Ectodermal cell (in vitro differentiated cells): ENCODE results near the gene NBAS. TPM values are rescaled to one million over a fixed set of nuclear protein-coding genes. Genes with fewer than 3 reads are reported as not detected.
A peak's percentile ranks its signal among the peaks of the same experiment; 100 is the strongest.

Experiments used
- H3K27ac ChIP-seq: 2 replicates; pipeline ENCODE4 v1.7.0; 2013; ENCODE audit warnings: mild to moderate bottlenecking, low read depth, low read length; ENCODE audit not compliant: insufficient read depth, poor library complexity, severe bottlenecking
- H3K27me3 ChIP-seq: 2 replicates; pipeline ENCODE4 v1.7.0; 2013; ENCODE audit warnings: mild to moderate bottlenecking, low read length; ENCODE audit not compliant: insufficient read depth, control insufficient read depth, poor library complexity, severe bottlenecking
- H3K36me3 ChIP-seq: one replicate; pipeline ENCODE4 v1.7.0; 2013; ENCODE audit warnings: low read length; ENCODE audit not compliant: control insufficient read depth, insufficient read depth
- H3K4me1 ChIP-seq: one replicate; pipeline ENCODE4 v1.7.0; 2013; ENCODE audit warnings: low read length; ENCODE audit not compliant: control insufficient read depth, insufficient read depth
- H3K4me3 ChIP-seq: 2 replicates; pipeline ENCODE4 v1.7.0; 2013; ENCODE audit warnings: low read depth, low read length, control low read depth; ENCODE audit not compliant: insufficient read depth
- H3K9me3 ChIP-seq: 2 replicates; pipeline ENCODE4 v1.7.0; 2013; ENCODE audit warnings: mild to moderate bottlenecking, low read length, moderate library complexity; ENCODE audit not compliant: control insufficient read depth
- WGBS, 2 experiments: methylation state at CpG; one replicate each; pipeline ENCODE4 v1.1.7; 2013; ENCODE audit warnings: missing lambda C conversion rate in 2 of 2; 5-methylcytosine and 5-hydroxymethylcytosine counted together
- polyA plus RNA-seq, 4 experiments: library from polyadenylated mRNA; stranded (reverse); fragments of 50-300 nt; gene quantifications; one replicate each; pipeline ENCODE4 v1.2.3, GENCODE V29; 2013

The NBAS gene
- polyA plus RNA-seq (2013, experiment 1 of 4) = 44.6 TPM
- 49.7 TPM for polyA plus RNA-seq (2013, experiment 2 of 4)
- polyA plus RNA-seq (2013, experiment 3 of 4) = 42.9 TPM
- polyA plus RNA-seq (2013, experiment 4 of 4) = 41.6 TPM

- 0% methylated on average over 30 of the region's 30 CpGs for WGBS, 2 experiments
- Histone ChIP-seq H3K36me3 (no peaks in the 10 kb centered on the region), H3K4me1 (peaks cover 12% of the 10 kb centered on the region), H3K9me3 (no peaks in the 10 kb centered on the region), H3K4me3 (peak within 1 kb of the TSS; percentile 83), H3K27ac (peak within 1 kb of the TSS; percentile 92), H3K27me3 (no peaks in the 10 kb centered on the region)
These were observed at the start of gene NBAS for GRCh38 chr2:15560988-15561573. TSS of gene NBAS (minus strand) at chr2:15561334. CDS start at chr2:15561304, 30 bp downstream.

- Histone ChIP-seq H3K36me3 (peaks cover 55% of the 10 kb centered on the region), H3K27ac (no peak overlapping the region), H3K4me3 (no peak overlapping the region), H3K4me1 (no peaks in the 10 kb centered on the region), H3K9me3 (no peaks in the 10 kb centered on the region), H3K27me3 (no peaks in the 10 kb centered on the region)
- 93 to 100% methylated on average over 3 of the region's 5 CpGs for WGBS, 2 experiments
These were observed 49.4 kb upstream of the NBAS start for GRCh38 chr2:15610430-15610952.

- Histone ChIP-seq H3K9me3 (no peaks in the 10 kb centered on the region), H3K4me3 (no peak overlapping the region), H3K27ac (no peak overlapping the region), H3K4me1 (no peaks in the 10 kb centered on the region), H3K27me3 (no peaks in the 10 kb centered on the region), H3K36me3 (peaks cover 64% of the 10 kb centered on the region)
- 90% methylated on average over 1 of the region's 1 CpG; no CpG with 5 or more reads in 1 of the 2 experiments for WGBS, 2 experiments
These were observed 48.4 kb upstream of the NBAS start for GRCh38 chr2:15609341-15610042.

GRCh38 chr2:15608392-15608761 is 47.2 kb upstream of the NBAS start:
- no peaks in the 10 kb centered on the region for H3K9me3 ChIP-seq
- no peak overlapping the region for H3K27ac ChIP-seq
- H3K36me3 ChIP-seq = peaks cover 69% of the 10 kb centered on the region
- no peak overlapping the region for H3K4me3 ChIP-seq
- H3K4me1 ChIP-seq = no peaks in the 10 kb centered on the region
- WGBS, 2 experiments = 91 to 98% methylated on average over 4 of the region's 4 CpGs
- H3K27me3 ChIP-seq = no peaks in the 10 kb centered on the region

GRCh38 chr2:15607709-15608391 is 46.7 kb upstream of the NBAS start:
- Histone ChIP-seq H3K4me3 (no peak overlapping the region), H3K27me3 (no peaks in the 10 kb centered on the region), H3K4me1 (no peaks in the 10 kb centered on the region), H3K27ac (no peak overlapping the region), H3K9me3 (no peaks in the 10 kb centered on the region), H3K36me3 (peaks cover 67% of the 10 kb centered on the region)
- 92 to 96% methylated on average over 7 of the region's 7 CpGs for WGBS, 2 experiments

DNA sequence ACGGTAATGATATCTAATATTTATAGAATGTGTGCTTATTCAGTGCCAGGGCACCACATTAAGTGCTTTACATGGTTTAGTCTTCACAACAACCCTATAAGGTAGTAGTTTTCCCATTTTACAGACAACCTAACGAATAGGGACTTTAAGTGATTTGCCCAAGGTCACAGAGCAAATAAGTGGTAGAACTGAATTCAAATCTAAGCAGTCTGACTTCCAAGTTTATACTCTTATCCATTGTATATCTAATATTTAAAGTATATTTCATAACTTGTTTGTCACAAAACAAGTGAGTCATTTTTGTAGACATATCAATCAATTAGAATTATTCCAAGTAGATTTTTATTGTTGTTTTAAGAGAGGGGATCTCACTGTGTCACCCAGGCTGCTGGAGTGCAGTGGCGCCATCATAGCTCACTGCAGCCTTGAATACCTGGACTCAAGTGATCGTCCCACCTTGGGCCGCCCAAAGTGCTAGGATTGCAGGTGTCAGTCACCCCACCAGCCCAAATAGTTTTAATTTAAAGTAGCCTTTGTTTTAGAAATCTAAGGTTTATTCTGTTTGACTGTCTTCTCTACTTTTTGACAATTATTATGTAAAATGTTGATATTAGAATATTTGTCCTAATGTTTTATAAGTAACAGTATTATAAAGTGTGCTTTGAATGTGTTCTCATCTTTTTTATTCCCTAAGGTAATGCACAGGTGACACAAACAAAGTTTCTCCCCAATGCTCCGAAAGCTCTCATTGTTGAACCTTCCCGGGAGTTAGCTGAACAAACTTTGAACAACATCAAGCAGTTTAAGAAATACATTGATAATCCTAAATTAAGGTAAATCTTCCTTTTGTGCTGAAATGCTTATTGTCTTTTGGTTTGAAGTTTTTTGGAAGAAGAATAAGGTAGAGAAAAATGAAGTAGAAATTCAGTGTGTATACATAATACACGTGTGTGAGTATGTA is 45.6 kb upstream of the NBAS start:
- H3K4me1 ChIP-seq = no peaks in the 10 kb centered on the region
- 94 to 95% methylated on average over 6 to 7 of the region's 8 CpGs for WGBS, 2 experiments
- peaks cover 73% of the 10 kb centered on the region for H3K36me3 ChIP-seq
- no peaks in the 10 kb centered on the region for H3K9me3 ChIP-seq
- H3K27me3 ChIP-seq = no peaks in the 10 kb centered on the region
- H3K4me3 ChIP-seq = no peak overlapping the region
- H3K27ac ChIP-seq = no peak overlapping the region

- Histone ChIP-seq H3K9me3 (no peaks in the 10 kb centered on the region), H3K27ac (no peak overlapping the region), H3K27me3 (no peaks in the 10 kb centered on the region), H3K36me3 (peaks cover 78% of the 10 kb centered on the region), H3K4me1 (no peaks in the 10 kb centered on the region), H3K4me3 (no peak overlapping the region)
- WGBS, 2 experiments = 100% methylated on average over 1 of the region's 1 CpG
These were observed 44.6 kb upstream of the NBAS start for GRCh38 chr2:15605721-15606120.

DNA sequence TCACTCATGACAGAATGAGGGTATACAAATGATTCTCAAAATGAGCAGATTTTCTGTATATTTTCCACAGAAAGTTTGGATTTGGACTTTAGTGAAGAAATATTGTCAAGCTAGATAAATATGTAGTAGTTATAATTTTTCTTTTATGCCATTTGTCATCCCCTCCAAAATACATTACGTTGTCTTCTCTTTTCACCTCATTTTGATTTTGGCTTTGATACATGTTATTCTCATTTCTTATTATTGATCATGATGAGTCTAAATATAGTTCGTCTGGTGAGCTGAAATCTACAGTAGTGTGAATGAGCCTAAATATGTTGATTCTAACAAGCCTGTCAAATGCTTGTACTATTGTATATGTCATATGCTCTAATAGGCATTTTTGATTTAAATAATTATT is 42.8 kb upstream of the NBAS start:
- H3K36me3 ChIP-seq = peaks cover 73% of the 10 kb centered on the region
- H3K27ac ChIP-seq = no peak overlapping the region
- 100% methylated on average over 1 of the region's 2 CpGs for WGBS, 2 experiments
- H3K4me3 ChIP-seq = no peak overlapping the region
- H3K4me1 ChIP-seq = no peaks in the 10 kb centered on the region
- H3K9me3 ChIP-seq = no peaks in the 10 kb centered on the region
- no peaks in the 10 kb centered on the region for H3K27me3 ChIP-seq

- WGBS, 2 experiments = 95 to 97% methylated on average over 2 of the region's 3 CpGs
- no peak overlapping the region for H3K27ac ChIP-seq
- no peaks in the 10 kb centered on the region for H3K4me1 ChIP-seq
- H3K27me3 ChIP-seq = no peaks in the 10 kb centered on the region
- H3K4me3 ChIP-seq = no peak overlapping the region
- H3K36me3 ChIP-seq = peaks cover 68% of the 10 kb centered on the region
- H3K9me3 ChIP-seq = no peaks in the 10 kb centered on the region
These were observed 42.1 kb upstream of the NBAS start for GRCh38 chr2:15603044-15603765.
